Hepatocyte (in vitro differentiated cells): ENCODE data around the gene TOX2. TPM values are rescaled to one million over a fixed set of nuclear protein-coding genes. Genes with fewer than 3 reads are reported as not detected.

Source experiments
- DNase-seq: peaks from one replicate; pipeline ENCODE4 v3.0.0-alpha.2; 2016; ENCODE audit warnings: low spot score
- H2AFZ ChIP-seq: fragments of 200-600 bp; sonication (generic); 2 replicates; pipeline ENCODE4 v1.6.0; 2016; ENCODE audit warnings: antibody characterized with exemption, mild to moderate bottlenecking
- H3K27ac ChIP-seq: fragments of 200-600 bp; sonication (generic); 2 replicates; pipeline ENCODE4 v1.5.1; 2016; ENCODE audit warnings: mild to moderate bottlenecking
- H3K27me3 ChIP-seq: fragments of 200-600 bp; sonication (generic); 2 replicates; pipeline ENCODE4 v1.6.1; 2016
- H3K36me3 ChIP-seq: fragments of 200-600 bp; sonication (generic); replicated peaks from 2 replicates; pipeline ENCODE4 v1.5.1; 2016; ENCODE audit warnings: low read depth; ENCODE audit not compliant: insufficient read depth
- H3K4me1 ChIP-seq: fragments of 200-600 bp; sonication (generic); 2 replicates; pipeline ENCODE4 v1.5.1; 2016; ENCODE audit warnings: mild to moderate bottlenecking, moderate library complexity; ENCODE audit not compliant: insufficient read depth
- H3K4me2 ChIP-seq: fragments of 200-600 bp; sonication (generic); 2 replicates; pipeline ENCODE4 v1.6.0; 2016
- H3K4me3 ChIP-seq: fragments of 200-600 bp; sonication (generic); 2 replicates; pipeline ENCODE4 v1.5.1; 2016; ENCODE audit warnings: mild to moderate bottlenecking
- H3K79me2 ChIP-seq: fragments of 200-600 bp; sonication (generic); 2 replicates; pipeline ENCODE4 v1.6.0; 2017; ENCODE audit warnings: mild to moderate bottlenecking
- H3K9me2 ChIP-seq: fragments of 200-600 bp; sonication (generic); replicated peaks from 2 replicates; pipeline ENCODE4 v1.6.0; 2017; ENCODE audit warnings: mild to moderate bottlenecking; ENCODE audit not compliant: insufficient read depth
- H3K9me3 ChIP-seq: fragments of 200-600 bp; sonication (generic); 2 replicates; pipeline ENCODE4 v1.5.1; 2016; ENCODE audit warnings: low read depth, mild to moderate bottlenecking
- H4K20me1 ChIP-seq: fragments of 200-600 bp; sonication (generic); 2 replicates; pipeline ENCODE4 v1.6.0; 2016; ENCODE audit warnings: mild to moderate bottlenecking; ENCODE audit not compliant: insufficient read depth, poor library complexity, severe bottlenecking
- EZH2 ChIP-seq: fragments of 200-600 bp; sonication (generic); IDR thresholded peaks from 2 replicates; pipeline ENCODE4 v1.6.1; 2016; ENCODE audit warnings: antibody characterized with exemption, mild to moderate bottlenecking, borderline replicate concordance
- EZH2phosphoT487 ChIP-seq: fragments of 200-600 bp; sonication (generic); IDR thresholded peaks from one replicate; pipeline ENCODE4 v1.6.1; 2018; ENCODE audit warnings: antibody characterized with exemption, mild to moderate bottlenecking, low read depth, moderate library complexity; ENCODE audit not compliant: unreplicated experiment, severe bottlenecking
- WGBS: methylation state at CpG from one replicate; pipeline ENCODE4 v1.1.6; 2016; ENCODE audit warnings: low lambda C conversion rate; ENCODE audit errors: missing lambda C conversion rate; 5-methylcytosine and 5-hydroxymethylcytosine counted together
- polyA plus RNA-seq: library from polyadenylated mRNA; unstranded; fragments of >200 nt; fragmentation: Nextera tagmentation; extraction: Ambion mirVana; gene quantifications from 2 replicates; pipeline ENCODE4 v1.2.1, GENCODE V29; 2016
- total RNA-seq: library from RNA; depleted of rRNA; stranded (reverse); fragments of >200 nt; gene quantifications from 2 replicates; pipeline ENCODE4 v1.2.3, GENCODE V29; 2014
- TF ChIP-seq, protein P1 (sequence below): fragments of 200-600 bp; sonication (generic); IDR thresholded peaks from 2 replicates; pipeline ENCODE4 v1.5.1; 2016; ENCODE audit warnings: antibody characterized with exemption, mild to moderate bottlenecking; ENCODE audit not compliant: poor library complexity

Gene TOX2
- total and polyA plus RNA-seq, 2 experiments from 2014 or later: 0.87 to 12.1 TPM

DNA sequence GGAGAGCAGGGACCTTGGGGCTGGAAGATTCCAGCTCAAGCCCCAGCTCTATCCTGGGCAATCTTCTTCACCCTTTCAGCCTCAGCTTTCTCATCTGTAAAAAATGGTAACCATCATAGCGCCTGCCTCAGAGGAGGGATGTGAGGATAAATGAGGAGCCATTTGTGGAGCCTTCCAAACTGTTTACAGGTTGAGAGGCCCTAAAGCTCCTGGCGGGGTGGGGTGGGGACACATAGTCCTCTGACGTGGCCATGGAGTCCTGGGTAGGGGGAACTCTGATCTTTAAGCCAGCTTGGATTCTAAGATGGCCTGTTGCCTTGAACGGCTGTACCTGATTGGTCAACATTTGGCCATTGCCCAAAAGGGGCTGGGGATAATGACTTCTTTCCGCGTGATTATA lies 111.1 kb downstream of the TOX2 start:
- Histone ChIP-seq H3K27me3 (peaks cover 4% of the 10 kb centered on the region), H3K9me3 (no peaks in the 10 kb centered on the region), H3K27ac (no peak overlapping the region), H2AFZ (no peak overlapping the region), H3K4me3 (no peak overlapping the region), H4K20me1 (no peaks in the 10 kb centered on the region), H3K4me1 (no peaks in the 10 kb centered on the region), H3K36me3 (no peaks in the 10 kb centered on the region), H3K4me2 (no peak overlapping the region), H3K79me2 (no peaks in the 10 kb centered on the region), H3K9me2 (no peaks in the 10 kb centered on the region)
- TF ChIP-seq EZH2phosphoT487: no peak
- TF ChIP-seq EZH2: no peak
- TF ChIP-seq, protein P1, sequence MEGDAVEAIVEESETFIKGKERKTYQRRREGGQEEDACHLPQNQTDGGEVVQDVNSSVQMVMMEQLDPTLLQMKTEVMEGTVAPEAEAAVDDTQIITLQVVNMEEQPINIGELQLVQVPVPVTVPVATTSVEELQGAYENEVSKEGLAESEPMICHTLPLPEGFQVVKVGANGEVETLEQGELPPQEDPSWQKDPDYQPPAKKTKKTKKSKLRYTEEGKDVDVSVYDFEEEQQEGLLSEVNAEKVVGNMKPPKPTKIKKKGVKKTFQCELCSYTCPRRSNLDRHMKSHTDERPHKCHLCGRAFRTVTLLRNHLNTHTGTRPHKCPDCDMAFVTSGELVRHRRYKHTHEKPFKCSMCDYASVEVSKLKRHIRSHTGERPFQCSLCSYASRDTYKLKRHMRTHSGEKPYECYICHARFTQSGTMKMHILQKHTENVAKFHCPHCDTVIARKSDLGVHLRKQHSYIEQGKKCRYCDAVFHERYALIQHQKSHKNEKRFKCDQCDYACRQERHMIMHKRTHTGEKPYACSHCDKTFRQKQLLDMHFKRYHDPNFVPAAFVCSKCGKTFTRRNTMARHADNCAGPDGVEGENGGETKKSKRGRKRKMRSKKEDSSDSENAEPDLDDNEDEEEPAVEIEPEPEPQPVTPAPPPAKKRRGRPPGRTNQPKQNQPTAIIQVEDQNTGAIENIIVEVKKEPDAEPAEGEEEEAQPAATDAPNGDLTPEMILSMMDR: no peak
- WGBS: 91% methylated on average over 6 of the region's 6 CpGs
- DNase-seq: no peak

DNA sequence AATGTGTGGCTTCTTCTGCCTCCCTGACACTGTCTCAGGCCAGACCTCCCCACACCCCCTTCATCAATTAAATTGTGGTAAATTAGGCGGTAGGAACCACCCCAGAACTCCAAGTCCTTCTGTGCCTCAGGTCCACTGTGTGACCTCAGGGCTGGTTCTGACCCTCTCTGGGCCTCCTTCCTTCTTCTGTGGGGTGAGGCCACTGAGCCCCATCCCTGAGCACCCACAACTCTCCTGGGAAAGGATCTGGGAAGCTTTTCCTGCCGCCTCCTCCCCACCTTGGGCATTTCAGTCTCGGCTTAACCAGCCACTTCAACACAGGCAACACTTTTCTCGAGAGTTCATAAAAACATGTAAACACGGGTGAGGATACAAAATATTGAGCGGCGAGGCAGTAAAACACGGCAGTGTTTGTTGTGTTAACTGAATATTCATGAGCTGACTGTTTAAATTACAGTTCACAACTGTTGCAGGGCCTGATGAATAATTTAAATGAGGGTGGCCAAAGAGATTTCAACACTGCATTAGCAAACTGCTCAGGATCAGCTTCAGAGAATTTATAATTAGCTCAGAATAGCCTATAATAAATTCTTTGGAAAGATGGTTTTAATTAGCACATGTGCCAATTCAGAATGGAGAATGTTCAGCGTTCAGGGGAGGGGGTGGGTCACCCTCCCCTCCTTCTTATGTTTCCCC lies 112.1 kb downstream of the TOX2 start:
- Histone ChIP-seq H3K9me3 (no peaks in the 10 kb centered on the region), H3K36me3 (no peaks in the 10 kb centered on the region), H3K9me2 (no peaks in the 10 kb centered on the region), H3K79me2 (no peaks in the 10 kb centered on the region), H4K20me1 (no peaks in the 10 kb centered on the region), H3K27ac (no peak overlapping the region), H3K4me1 (no peaks in the 10 kb centered on the region), H3K4me3 (no peak overlapping the region), H3K4me2 (no peak overlapping the region), H3K27me3 (peaks cover 4% of the 10 kb centered on the region), H2AFZ (no peak overlapping the region)
- TF ChIP-seq EZH2 (no peak), EZH2phosphoT487 (no peak)
- TF ChIP-seq, protein P1: no peak
- WGBS: 69% methylated on average over 9 of the region's 9 CpGs
- no peak for DNase-seq

- Histone ChIP-seq H3K79me2 (no peaks in the 10 kb centered on the region), H3K9me2 (no peaks in the 10 kb centered on the region), H2AFZ (no peak overlapping the region), H3K4me1 (no peaks in the 10 kb centered on the region), H3K27ac (no peak overlapping the region), H4K20me1 (no peaks in the 10 kb centered on the region), H3K9me3 (no peaks in the 10 kb centered on the region), H3K4me2 (no peak overlapping the region), H3K4me3 (no peak overlapping the region), H3K27me3 (peaks cover 4% of the 10 kb centered on the region), H3K36me3 (no peaks in the 10 kb centered on the region)
- DNase-seq: no peak
- TF ChIP-seq, protein P1: no peak
- 80% methylated on average over 11 of the region's 11 CpGs for WGBS
These were observed 112.8 kb downstream of the TOX2 start for GRCh38 chr20:44027343-44028002.
